Lower leg skin (tissue), 3 donors: ENCODE measurements around the gene VAV3.

Experiments used
- CTCF ChIP-seq, 3 donors: fragments of 450-650 bp; IDR thresholded peaks; one replicate each; pipeline ENCODE4 v1.5.1; 2016; ENCODE audit warnings: antibody characterized with exemption in 3 of 3, mild to moderate bottlenecking in 3 of 3, moderate library complexity in 2 of 3
- POLR2A ChIP-seq, 2 donors: fragments of 450-650 bp; IDR thresholded peaks; one replicate each; pipeline ENCODE4 v1.6.1; 2016 to 2017; ENCODE audit warnings: antibody characterized with exemption in 2 of 2, mild to moderate bottlenecking in 1 of 2, moderate library complexity in 1 of 2

- TF ChIP-seq CTCF (IDR thresholded peaks at IDR 0.05) (no peak), POLR2A (IDR thresholded peaks at IDR 0.05) (no peak)
These were observed 26.5 kb upstream of the VAV3 start for GRCh38 chr1:107991371-107992066.
